Measurements from ENCODE around the gene HBS1L.
"Not testable (repeated sequence)": the region's sequence is repeated elsewhere in the genome, so short reads cannot be mapped to it uniquely, and the experiment has no call there.

HBS1L gene

DNA sequence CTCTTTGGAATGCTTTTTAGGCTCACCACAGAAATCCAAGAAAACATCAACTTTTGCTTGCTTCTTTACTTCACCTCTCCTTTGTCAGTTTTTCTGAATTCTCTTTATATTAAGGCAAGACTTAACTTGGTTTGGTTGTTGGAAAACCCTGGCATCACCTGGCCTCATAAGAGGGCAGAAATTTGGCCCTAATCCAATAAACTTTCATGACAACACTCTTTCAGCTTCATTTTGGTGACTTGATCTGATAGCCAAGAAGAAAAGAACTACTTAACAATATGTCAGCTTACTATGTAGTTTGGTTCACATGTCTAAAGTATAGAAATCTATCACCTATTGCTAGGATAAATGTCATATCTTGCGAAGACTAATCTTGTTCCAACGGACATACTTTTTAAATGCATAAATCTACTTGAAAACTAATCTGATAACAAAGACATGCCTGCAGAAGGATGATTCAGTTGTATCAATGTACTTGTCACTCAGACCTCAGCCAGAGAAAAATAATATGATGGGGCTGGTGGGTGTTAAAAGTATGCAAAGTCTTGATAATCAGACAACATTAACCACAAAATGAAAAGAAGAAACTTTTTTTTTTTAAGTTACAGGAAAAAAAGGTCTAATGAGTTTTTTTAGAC is 19.3 kb upstream of the HBS1L start:
- no peak for DNase-seq (ENCODE audit: low read depth)

GRCh38 chr6:135073217-135073616 is 18.6 kb upstream of the HBS1L start:
- DNase-seq (ENCODE audit: low read depth): no peak

DNA sequence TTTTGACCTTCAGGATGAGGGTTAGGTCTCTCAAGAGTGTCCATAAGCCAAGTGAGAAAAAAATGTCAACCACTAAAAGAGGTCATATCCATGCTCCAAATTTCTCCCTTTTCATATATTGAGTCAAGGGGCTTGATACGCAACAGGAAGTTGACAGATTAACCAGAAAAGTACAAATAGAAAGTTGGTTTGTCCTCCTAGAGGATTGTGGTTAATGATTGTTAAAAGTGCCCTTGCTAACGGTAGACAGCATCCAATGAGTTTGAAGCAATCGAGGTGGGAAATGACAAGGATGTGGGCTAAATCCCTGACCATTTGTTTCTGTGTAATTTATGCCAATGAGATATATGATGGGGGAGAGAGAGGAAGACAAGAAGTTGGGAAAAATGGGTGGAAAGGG is 18.1 kb upstream of the HBS1L start:
- DNase-seq (ENCODE audit: low read depth): no peak

- DNase-seq (ENCODE audit: low read depth): no peak
These were observed 16.9 kb upstream of the HBS1L start for GRCh38 chr6:135071541-135071940.

GRCh38 chr6:135067911-135068310 is 13.3 kb upstream of the HBS1L start:
- DNase-seq (ENCODE audit: low read depth): no peak

DNA sequence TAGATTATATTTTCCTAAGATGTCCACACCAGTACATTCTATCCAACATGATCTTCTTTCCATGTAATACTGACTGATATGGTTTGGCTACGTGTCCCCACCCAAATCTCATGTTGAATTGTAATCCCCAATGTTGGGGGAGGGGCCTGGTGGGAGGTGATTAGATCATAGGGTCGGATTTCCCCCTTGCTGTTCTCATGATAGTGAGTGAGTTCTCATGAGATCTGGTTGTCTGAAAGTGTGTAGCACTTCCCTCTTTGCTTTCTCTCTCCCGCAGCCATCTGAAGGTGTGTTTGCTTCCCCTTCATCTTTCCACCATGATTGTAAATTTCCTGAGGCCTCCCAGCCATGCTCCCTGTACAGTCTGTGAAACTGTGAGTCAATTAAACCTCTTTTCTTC is 12.2 kb upstream of the HBS1L start:
- DNase-seq (ENCODE audit: low read depth): no peak

DNA sequence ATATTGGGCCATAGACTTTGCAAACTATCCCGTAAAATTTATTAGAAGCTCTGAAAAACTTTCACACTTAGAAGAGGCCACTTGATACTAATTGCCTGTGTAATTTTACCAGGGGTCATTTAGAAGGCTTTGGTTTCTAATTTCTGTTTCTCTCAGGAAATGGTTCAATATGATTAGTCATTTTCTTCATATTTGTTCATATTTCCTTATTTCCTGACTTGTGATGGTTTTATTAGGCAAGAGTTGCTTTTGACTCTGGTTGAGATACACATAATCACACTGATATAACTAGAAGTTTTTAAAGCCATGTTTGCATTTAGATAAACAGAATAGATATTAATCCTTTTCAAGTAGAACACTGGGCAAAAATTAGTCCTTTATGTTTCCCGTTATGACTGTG is 11.8 kb upstream of the HBS1L start:
- DNase-seq (ENCODE audit: low read depth): no peak

DNA sequence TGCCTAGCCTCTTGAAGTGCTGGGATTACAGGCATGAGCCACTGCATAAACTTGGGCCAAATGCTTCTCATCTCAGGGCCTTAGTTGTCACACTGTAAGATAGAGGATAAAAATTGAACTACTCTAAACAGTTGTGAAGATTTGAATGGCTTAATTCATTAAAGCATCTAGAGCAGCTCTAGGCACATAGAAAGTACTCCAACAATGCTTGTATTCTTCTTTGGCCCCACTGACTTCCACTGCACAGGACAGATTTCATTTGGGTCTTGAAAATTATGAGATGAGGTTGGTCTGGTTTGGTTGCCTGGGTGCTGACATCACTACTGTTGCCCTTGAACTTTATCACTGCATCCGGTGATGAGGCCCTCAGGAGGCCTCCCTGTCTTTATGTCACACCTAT is 10.0 kb upstream of the HBS1L start:
- DNase-seq (ENCODE audit: low read depth): no peak

GRCh38 chr6:135063926-135064325 is 9.3 kb upstream of the HBS1L start:
- no peak for DNase-seq (ENCODE audit: low read depth)

DNA sequence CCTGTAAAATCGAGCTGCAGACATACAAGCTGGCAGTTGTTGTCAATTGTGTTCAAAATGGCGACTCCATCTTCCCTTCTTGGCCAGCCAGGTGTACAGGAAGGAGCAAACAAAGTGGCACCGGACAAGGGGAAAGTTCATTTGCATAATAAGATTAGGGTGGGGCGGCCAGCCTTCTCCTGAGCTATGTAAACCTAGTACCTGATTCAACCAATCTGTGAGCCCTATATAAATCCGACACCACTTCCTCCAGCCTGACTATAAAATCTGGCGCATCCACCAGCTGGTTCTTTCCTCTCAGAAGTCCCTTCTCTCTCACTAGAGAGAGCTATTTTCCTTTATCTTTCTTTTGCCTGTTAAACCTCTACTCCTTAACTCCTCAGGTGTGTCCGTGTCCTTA is 8.1 kb upstream of the HBS1L start:
- no peak for DNase-seq (ENCODE audit: low read depth)

DNA sequence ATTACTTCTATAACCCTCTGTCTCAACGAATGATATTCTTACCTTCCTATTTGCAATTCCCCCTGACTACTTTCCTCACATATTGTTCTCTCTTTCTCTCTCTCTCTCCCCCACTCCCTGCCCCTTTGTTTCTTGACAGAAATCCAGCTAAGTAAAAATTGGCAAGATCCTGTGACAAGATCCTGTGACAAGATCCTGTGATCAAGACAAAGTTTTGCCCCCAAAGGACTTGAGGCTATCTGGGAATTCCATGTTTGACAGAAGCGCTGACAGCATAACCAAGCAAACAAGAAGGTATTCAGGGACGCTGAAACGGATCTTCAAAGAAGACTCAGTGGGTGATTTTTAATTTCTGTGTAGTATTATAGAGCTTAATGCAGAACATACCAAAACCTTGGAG is 5.5 kb upstream of the HBS1L start:
- no peak for DNase-seq (ENCODE audit: low read depth)

DNA sequence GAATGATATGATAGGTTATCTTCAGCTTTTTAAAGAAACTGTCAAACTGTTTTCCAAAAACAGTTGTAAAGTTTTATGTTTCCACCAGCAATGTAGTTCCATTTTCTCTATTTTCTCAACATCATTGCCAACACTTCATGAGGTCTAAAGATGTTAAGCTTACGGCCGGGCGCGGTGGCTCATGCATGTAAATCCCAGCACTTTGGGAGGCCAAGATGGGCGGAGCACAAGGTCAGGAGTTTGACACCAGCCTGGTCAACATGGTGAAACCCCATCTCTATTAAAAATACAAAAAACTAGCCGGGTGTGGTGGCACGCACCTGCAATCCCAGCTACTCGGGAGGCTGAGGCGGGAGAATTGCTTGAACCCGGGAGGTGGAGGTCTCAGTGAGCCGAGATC is 3.7 kb upstream of the HBS1L start:
- DNase-seq (ENCODE audit: low read depth): not testable (repeated sequence)

DNA sequence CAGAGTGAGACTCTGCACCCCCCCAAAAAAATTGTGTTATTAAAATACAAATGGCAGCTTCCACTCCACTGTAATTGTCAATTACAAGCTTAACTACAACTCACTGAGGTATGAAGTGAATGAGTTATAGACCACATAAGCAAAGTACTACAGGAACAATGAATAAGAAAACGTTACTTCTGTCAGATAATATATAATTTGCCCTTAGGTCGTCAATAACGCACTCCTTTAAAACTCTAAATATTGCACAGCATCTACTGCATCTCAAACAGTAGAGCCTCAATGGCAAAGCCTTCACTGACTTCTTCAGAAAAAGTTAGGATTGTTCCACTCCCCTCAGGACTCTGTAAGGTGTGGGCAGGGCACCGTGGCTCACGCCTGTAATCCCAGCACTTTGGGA is 2.0 kb upstream of the HBS1L start:
- no peak for DNase-seq (ENCODE audit: low read depth)

DNA sequence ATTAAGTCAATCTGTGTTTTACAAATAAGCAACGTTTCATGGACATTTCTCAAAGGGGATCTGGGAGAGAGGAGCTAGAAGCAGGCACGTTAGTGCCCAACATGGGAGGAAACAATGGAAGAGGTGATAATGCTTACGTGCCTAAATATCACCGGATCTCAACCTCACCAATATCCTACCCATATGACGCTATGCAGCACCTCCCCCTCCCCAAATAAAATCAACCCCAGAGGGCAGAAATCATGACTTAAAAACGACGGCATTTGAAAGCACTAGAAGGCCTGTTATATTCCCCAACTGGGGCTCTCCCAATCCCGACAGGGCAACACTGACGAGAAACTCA is 425 bp downstream of the HBS1L start:
- DNase-seq (ENCODE audit: low read depth): no peak

DNA sequence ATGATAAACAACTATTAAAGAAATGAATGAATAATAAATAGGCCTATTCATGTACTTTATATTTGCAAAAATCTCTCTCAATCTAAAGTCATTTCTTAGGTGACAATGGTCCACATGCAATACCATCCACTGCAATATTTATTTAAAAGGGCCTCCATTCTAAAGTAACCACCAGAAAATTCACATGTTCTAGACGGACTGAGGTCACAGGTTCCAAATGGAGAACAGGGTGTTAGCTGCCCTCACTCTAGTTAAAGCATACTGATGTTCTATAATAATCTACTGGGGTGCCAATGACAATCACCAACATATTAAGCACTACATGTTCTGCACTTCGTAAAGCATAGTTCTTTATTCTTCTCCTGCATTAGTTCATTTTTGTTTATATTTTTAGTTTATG is 1.2 kb downstream of the HBS1L start:
- no peak for DNase-seq (ENCODE audit: low read depth)

- no peak for DNase-seq (ENCODE audit: low read depth)
These were observed 1.7 kb downstream of the HBS1L start for GRCh38 chr6:135052939-135053338.

- DNase-seq (ENCODE audit: low read depth): no peak
These were observed 5.7 kb downstream of the HBS1L start for GRCh38 chr6:135048915-135049314.

DNA sequence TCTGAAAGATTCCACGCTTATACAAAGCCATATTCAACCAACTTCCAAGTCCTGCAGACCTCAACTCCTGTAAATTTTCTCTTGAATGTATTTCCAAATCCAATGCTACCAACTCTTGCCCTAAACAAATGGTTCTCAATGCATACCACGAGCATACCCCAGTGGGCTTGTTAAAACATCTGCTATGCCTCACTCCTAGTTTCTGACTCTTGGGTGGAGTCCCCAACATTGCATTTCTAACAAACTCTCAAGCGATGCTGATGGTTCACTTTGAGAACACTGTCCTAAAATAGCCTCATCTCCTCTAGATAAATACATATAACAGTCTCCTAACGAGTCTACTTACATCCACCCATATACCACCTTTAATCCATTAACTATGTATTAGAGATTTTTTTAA is 7.3 kb downstream of the HBS1L start:
- DNase-seq (ENCODE audit: low read depth): no peak

GRCh38 chr6:135046912-135047311 is 7.7 kb downstream of the HBS1L start:
- no peak for DNase-seq (ENCODE audit: low read depth)

GRCh38 chr6:135044639-135045038 is 10.0 kb downstream of the HBS1L start:
- DNase-seq (ENCODE audit: low read depth): no peak

- DNase-seq (ENCODE audit: low read depth): no peak
These were observed 10.8 kb downstream of the HBS1L start for GRCh38 chr6:135043846-135044245.

GRCh38 chr6:135043364-135043763 is 11.3 kb downstream of the HBS1L start:
- no peak for DNase-seq (ENCODE audit: low read depth)

DNA sequence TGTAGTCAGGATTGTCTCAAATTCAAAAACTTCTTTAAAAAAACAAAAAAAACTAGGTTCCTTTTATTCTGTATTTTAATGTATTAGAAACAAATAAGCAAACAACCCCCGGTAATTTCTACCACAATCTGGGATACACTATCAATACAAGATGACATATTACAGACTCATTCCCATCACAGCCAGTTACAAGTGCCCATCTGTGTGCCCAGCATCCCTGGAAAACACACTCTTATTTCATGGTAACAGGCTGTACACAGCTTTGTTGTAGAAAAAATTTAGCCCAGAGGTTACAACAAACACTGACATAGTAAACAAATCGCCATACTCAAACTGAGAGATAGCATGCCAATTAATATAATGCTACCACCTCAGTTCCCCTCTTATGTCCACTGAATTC is 16.3 kb downstream of the HBS1L start:
- no peak for DNase-seq (ENCODE audit: low read depth)

- no peak for DNase-seq (ENCODE audit: low read depth)
These were observed 17.1 kb downstream of the HBS1L start for GRCh38 chr6:135037541-135037940.
